ENCODE results near the gene OASL.

- no peak for TF ChIP-seq CTCF (IDR thresholded peaks at IDR 0.05)
- TF ChIP-seq ZFX (IDR thresholded peaks at IDR 0.05; ENCODE audit: borderline replicate concordance), result no peak
Observed at GRCh38 chr12:120978296-120979219, 60.5 kb downstream of the OASL start, which contains the start of gene HNF1A.

Data from 22Rv1 (cell line).